KOPT-K1 (cell line): ENCODE data around the gene PHYKPL.
"Not testable (repeated sequence)": the region's sequence is repeated elsewhere in the genome, so short reads cannot be mapped to it uniquely, and the experiment has no call there.

Experiments
- H3K27ac ChIP-seq: fragments of 200-600 bp; sonication (generic); 2 replicates; pipeline ENCODE4 v1.5.1; 2016; ENCODE audit warnings: antibody characterized with exemption, mild to moderate bottlenecking, low read depth, low read length; ENCODE audit not compliant: poor library complexity, severe bottlenecking
- H3K36me3 ChIP-seq: fragments of 200-600 bp; sonication (generic); 2 replicates; pipeline ENCODE4 v1.5.1; 2017; ENCODE audit warnings: antibody characterized with exemption, mild to moderate bottlenecking, low read length, moderate library complexity; ENCODE audit not compliant: insufficient read depth
- H3K9me3 ChIP-seq: fragments of 200-600 bp; sonication (generic); 2 replicates; pipeline ENCODE4 v1.5.1; 2017; ENCODE audit warnings: antibody characterized with exemption, low read length, mild to moderate bottlenecking; ENCODE audit not compliant: insufficient read depth, poor library complexity, severe bottlenecking

The PHYKPL gene

DNA sequence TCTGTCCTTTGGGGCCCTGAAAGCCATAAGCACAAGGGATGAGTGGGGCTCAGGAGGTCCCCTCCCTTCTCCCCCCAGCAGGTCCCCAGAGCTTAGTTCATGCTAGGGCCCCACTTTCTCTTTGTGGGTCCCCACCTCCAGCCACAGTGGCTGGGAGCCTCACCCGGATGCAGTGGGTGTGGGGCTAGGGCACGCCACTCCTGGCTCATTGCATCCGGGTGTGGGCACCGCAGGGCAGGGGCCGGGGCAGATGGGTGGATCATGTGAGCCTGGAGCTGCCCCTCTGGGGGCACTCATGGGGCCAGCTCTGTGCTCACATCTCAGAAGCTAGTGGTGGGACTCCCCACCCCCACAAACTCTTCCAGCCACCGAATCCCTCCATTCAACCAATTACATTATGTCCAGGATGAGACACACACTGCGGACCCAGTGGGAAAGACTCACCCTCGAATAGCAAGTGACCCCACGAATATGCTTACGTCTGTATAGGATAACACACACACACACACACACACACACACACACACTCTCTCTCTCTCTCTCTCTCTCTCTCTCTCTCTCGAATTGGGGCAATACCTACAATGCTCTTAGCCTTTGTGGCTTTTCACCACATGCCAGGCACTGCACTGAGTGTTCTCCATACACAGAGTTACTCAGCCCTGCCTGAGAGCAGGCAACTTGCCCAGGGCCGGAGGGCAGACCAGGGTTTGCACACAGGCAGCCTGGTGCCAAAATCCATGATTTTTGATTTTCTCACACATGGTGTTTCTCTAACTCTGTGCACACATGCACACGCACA is 16.8 kb upstream of the PHYKPL start:
- peak overlapping the region; percentile 47 for H3K27ac ChIP-seq
- no peaks in the 10 kb centered on the region for H3K36me3 ChIP-seq
- H3K9me3 ChIP-seq: no peaks in the 10 kb centered on the region

DNA sequence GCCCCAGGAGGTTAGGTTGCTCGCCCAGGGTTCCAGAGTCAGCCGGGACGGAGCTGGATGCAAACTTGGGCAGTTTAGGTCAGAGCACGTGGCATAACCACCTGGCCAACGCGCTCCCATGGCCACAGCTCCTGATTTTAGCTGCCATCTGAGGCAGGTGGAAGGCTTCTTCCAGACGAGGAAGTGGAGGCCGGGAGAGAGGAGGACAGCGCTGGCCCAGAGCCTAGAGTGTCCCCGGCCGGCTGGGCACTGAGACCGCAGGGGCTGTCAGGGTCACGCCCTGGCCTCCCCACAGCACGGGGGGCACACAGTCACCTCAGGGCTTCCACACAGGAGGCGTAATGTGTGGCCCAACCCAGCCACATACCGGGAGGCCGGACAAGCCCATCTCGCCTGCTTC is 16.1 kb upstream of the PHYKPL start:
- Histone ChIP-seq H3K9me3 (no peaks in the 10 kb centered on the region), H3K27ac (peak overlapping the region; percentile 47), H3K36me3 (no peaks in the 10 kb centered on the region)

DNA sequence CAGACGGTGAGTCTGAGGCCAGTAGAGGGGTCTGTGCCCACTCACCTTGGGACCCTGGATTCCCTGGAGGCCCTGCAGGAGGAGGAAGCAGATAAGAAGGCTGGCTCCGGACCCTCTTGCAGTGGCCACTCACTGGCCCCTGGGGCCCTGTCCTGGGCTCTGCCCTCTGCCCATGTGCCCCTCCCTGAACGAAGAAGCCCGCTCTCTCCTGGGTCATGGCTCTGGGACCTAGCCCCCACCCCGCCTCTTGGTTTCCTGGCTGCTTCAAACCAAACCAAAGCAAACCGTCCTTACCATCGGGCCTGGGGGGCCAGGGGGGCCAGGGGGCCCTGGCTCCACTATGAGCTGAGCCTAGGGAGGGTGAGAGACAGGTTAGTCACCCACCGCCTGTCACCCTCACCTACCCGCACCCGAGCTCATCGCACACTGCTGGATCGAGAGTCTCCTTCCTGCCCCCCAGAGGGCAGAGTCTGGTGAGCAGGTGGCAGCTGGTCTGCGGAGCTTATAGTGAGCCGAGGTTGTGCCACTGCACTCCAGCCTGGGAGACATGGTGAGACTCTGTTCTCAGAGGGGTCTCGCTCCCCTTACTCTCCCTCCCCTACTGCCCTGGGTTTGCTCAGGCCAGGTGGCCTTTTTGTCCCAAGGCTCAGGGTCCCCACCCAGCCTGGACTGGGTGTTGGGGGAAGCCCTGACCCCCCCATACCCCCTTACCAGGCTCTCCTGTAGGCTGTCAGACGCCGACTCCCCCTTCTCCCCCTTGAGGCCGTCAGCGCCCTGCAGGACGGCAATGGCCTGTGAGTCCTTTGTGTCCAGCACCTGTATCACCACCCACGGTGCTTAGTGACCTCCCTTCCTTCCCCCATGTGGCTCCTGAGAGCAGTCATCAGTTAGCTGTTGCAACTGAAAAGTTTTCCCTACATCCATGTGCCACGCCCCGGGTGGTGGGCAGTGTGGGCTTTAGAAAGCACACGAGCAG is 15.2 kb upstream of the PHYKPL start:
- no peaks in the 10 kb centered on the region for H3K9me3 ChIP-seq
- no peaks in the 10 kb centered on the region for H3K36me3 ChIP-seq
- peak overlapping the region; percentile 47 for H3K27ac ChIP-seq

DNA sequence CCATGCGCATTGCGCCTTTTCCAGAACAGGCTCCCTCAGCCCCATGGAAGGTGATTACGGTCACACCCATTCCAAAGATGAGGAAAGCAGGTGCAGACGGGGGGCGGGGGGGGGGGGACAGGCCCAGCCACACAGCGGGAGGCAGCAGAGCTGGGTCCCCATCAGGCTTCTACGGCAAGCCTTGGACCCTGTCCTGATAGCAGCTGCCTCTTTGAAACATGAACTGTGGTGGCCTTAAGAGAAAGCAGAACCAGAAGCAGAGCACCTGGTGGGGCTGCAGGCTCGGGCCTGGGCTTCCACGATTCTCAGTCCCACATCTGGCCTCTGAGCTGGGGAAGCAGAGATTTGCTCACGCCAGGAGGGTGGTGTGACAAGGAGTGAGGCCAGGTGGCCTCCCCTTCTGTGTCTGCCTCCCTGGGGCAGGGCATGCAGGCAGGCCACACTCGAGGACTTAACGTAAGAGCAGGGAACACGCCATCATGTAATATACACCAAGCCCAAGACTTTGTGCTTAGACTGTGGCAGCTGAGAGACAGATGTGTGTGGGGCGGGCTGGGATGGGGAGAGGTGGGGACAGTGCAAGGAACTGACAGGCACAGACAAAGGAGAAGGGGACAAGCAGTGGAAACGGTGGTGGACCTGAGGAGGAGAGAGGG is 14.2 kb upstream of the PHYKPL start:
- no peak overlapping the region for H3K27ac ChIP-seq

DNA sequence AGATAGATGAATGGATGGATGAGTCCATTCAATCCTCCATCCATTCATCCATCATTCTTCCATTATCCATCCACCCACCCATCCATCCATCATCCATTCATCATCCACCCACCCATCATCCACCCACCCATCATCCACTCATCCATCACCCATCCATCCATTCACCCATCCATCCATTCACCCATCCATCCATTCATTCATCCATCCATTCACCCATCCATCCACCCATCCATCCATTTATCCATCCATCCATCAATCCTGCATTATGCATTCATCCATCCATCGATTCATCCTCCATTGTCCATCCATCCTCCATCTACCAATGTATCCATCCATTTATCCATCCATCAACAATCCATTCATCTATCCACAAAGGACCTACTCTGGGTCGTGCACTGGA is 12.8 kb upstream of the PHYKPL start:
- no peak overlapping the region for H3K27ac ChIP-seq
- H3K36me3 ChIP-seq: no peaks in the 10 kb centered on the region
- no peaks in the 10 kb centered on the region for H3K9me3 ChIP-seq

More for the DNA sequence above, 14.2 kb upstream of the PHYKPL start:
- Histone ChIP-seq H3K9me3 (no peaks in the 10 kb centered on the region), H3K36me3 (no peaks in the 10 kb centered on the region)

DNA sequence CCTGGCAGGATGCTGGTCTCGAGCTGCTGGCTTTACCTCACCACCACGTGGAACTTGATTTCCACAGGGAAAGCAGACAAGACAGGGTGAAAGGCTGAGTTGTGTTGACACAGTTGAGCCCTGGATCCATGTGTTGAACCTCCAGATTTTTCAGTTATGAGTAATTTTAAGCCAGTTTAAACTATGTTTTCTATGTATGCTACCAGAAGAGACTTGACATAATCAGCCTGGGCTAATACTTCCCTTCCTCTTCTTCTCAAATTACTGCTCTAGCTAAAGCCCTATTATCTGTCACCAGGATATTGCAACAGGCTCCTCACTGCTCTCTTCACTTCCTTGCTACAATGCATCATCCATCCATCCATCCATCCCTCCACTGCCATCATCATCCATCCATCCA is 12.0 kb upstream of the PHYKPL start:
- no peak overlapping the region for H3K27ac ChIP-seq
- no peaks in the 10 kb centered on the region for H3K9me3 ChIP-seq
- no peaks in the 10 kb centered on the region for H3K36me3 ChIP-seq

DNA sequence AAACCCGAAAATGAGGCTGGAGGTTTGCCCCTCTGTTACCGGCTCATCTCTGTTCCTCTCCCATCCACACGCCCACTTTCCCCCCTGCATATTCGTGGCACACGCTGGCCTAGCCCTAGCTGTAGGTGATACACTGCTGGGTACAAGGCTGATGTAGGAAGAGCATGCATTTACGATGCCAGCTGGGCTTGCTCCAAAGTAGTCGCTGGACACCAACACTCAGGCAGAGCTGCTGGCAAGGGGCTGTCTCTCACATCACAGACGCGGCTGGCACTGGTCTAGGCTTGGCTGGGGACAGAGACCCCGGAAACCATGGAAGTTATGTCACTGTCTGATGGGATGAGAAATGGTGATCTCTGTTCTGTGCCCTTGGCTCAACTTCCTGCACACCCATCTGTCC is 9.8 kb upstream of the PHYKPL start:
- H3K27ac ChIP-seq: no peak overlapping the region
- H3K36me3 ChIP-seq: no peaks in the 10 kb centered on the region
- H3K9me3 ChIP-seq: no peaks in the 10 kb centered on the region

- no peaks in the 10 kb centered on the region for H3K36me3 ChIP-seq
- H3K27ac ChIP-seq: peak overlapping the region; percentile 39
- no peaks in the 10 kb centered on the region for H3K9me3 ChIP-seq
Measured at GRCh38 chr5:178241688-178242231, 9.2 kb upstream of the PHYKPL start.

- Histone ChIP-seq H3K27ac (peak overlapping the region; percentile 39), H3K36me3 (no peaks in the 10 kb centered on the region), H3K9me3 (no peaks in the 10 kb centered on the region)
Measured at GRCh38 chr5:178241231-178241663, 8.6 kb upstream of the PHYKPL start.

DNA sequence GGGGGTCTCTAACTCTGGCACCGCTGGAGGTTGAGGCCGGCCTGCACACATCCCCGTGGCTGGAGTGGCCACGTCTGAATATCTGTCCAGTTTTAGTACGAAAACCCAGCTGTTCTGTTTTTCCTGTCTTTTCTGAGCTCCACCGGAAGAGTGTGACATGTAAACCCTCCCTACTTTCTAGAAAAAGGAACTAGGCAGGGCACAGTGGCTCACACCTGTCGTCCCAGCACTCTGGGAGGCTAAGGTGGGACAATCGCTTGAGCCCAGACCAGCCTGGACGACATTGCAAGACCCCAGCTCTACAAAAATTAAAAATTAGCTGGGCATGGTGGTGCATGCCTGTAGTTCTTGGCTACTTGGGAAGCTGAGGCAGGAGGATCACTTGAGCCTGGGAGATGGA is 8.2 kb upstream of the PHYKPL start:
- Histone ChIP-seq H3K36me3 (no peaks in the 10 kb centered on the region), H3K27ac (peak overlapping the region; percentile 39), H3K9me3 (no peaks in the 10 kb centered on the region)

- Histone ChIP-seq H3K27ac (peak overlapping the region; percentile 39), H3K36me3 (no peaks in the 10 kb centered on the region), H3K9me3 (no peaks in the 10 kb centered on the region)
Measured at GRCh38 chr5:178240341-178240741, 7.7 kb upstream of the PHYKPL start.

- H3K36me3 ChIP-seq, H3K9me3 ChIP-seq, H3K27ac ChIP-seq: not testable (repeated sequence)
Measured at GRCh38 chr5:178239626-178240301, 7.2 kb upstream of the PHYKPL start.

- H3K9me3 ChIP-seq: no peaks in the 10 kb centered on the region
- H3K36me3 ChIP-seq: no peaks in the 10 kb centered on the region
- peak overlapping the region; percentile 36 for H3K27ac ChIP-seq
Measured at GRCh38 chr5:178238711-178239592, 6.3 kb upstream of the PHYKPL start.

- H3K27ac ChIP-seq: no peak overlapping the region
- H3K36me3 ChIP-seq: no peaks in the 10 kb centered on the region
- no peaks in the 10 kb centered on the region for H3K9me3 ChIP-seq
Measured at GRCh38 chr5:178238313-178238635, 5.7 kb upstream of the PHYKPL start.
